ENCODE results near the gene INSIG2. TPM values are rescaled to one million over a fixed set of nuclear protein-coding genes. Genes with fewer than 3 reads are reported as not detected.
"Not testable (repeated sequence)": the region's sequence is repeated elsewhere in the genome, so short reads cannot be mapped to it uniquely, and the experiment has no call there.

Gene INSIG2
- total RNA-seq, 1 donor from 2014 or later: 64.2 TPM

DNA sequence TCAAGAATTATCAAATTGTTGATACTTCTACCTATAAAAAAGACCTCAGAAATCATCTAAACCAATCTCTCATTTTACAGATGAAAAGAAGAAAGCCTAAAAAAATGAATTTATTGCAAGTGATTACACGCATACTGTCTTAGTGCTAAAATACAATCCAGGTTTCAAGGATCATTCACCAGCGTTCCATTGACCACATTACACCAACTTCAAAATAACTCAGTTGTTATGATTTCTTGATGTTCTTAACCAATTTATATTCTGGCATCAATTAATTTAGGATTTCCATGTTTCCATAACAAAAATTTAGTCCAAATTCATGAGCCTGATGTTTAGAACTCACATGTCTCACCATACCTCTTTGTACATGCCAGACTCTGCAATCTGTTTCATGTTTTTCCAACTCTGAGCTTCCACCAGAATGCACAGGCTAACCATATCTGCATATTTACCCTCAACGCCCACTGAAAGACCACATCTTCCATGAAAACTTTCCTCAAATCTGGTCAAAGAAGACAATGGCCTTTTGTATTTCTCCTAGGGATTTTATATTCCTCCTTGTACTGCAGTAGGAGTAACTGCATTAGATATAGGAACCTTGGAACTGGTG, 2.1 kb upstream of the INSIG2 start:
- no peaks in the 10 kb centered on the region for H3K9me3 ChIP-seq
- DNase-seq (ENCODE audit: low spot score in 2 of 2): no peak
- H3K36me3 ChIP-seq: no peaks in the 10 kb centered on the region
- peaks cover 0 to 16% of the 10 kb centered on the region in 2 donors for H3K4me1 ChIP-seq
- intact Hi-C loops (cut with DNase I): loop anchor here (5.0 to 10.0 kb wide), 2 partner anchors 74 to 271 kb away; partner anchors contain the start of genes CCDC93 and DDX18
- no peaks in the 10 kb centered on the region for H3K27me3 ChIP-seq
- H3K4me3 ChIP-seq: no peak overlapping the region
- no peak overlapping the region for H3K27ac ChIP-seq
- TF ChIP-seq, protein P1, sequence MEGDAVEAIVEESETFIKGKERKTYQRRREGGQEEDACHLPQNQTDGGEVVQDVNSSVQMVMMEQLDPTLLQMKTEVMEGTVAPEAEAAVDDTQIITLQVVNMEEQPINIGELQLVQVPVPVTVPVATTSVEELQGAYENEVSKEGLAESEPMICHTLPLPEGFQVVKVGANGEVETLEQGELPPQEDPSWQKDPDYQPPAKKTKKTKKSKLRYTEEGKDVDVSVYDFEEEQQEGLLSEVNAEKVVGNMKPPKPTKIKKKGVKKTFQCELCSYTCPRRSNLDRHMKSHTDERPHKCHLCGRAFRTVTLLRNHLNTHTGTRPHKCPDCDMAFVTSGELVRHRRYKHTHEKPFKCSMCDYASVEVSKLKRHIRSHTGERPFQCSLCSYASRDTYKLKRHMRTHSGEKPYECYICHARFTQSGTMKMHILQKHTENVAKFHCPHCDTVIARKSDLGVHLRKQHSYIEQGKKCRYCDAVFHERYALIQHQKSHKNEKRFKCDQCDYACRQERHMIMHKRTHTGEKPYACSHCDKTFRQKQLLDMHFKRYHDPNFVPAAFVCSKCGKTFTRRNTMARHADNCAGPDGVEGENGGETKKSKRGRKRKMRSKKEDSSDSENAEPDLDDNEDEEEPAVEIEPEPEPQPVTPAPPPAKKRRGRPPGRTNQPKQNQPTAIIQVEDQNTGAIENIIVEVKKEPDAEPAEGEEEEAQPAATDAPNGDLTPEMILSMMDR (IDR thresholded peaks at IDR 0.05): no peak

DNA sequence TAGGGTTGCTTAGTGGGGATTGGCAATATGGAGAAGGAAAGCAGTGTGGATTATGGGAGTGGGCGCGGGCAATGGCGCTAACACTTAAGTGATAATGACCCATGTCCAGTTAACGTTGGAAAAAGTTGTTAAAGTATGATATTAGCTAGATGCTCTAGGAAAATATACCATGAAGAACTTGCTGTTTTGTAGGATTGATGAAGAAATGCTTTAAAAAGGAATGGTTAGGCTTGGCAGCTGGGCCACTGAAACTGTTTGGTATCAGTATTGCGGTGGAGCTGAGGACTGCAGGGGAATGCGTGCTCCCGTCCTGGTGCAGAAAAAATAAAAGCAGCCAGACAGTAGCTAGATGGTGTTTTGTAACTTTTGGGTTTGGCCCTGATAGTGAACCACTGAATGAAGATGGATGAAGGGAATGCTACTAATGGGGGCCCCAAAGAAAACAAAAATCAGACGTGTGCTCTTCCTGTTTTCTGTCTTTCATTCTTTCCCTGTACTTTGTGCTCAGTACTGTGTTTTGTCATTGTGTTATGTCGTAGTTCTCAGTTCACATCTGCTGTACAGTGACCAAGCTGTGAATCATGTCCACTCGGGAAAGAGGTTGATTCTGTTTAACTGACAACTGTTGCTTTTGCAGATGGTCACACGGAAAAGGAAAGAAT, 999 bp downstream of the INSIG2 start:
- Histone ChIP-seq H3K4me1 (peaks cover 0 to 23% of the 10 kb centered on the region in 2 donors), H3K36me3 (no peaks in the 10 kb centered on the region), H3K27ac (peak overlapping the region; percentile 48 to 69), H3K4me3 (peak overlapping the region; percentile 79 to 90), H3K9me3 (no peaks in the 10 kb centered on the region), H3K27me3 (no peaks in the 10 kb centered on the region)
- no peak for DNase-seq (ENCODE audit: low spot score in 2 of 2)
- TF ChIP-seq, protein P1 (IDR thresholded peaks at IDR 0.05): peak in 1 of 3 experiments; percentile 24
- intact Hi-C loops (cut with DNase I): loop anchor here (2.0 to 10.0 kb wide), 3 partner anchors 77 to 1278 kb away; partner anchors contain the start of genes C2orf76, CCDC93, DBI and DDX18

DNA sequence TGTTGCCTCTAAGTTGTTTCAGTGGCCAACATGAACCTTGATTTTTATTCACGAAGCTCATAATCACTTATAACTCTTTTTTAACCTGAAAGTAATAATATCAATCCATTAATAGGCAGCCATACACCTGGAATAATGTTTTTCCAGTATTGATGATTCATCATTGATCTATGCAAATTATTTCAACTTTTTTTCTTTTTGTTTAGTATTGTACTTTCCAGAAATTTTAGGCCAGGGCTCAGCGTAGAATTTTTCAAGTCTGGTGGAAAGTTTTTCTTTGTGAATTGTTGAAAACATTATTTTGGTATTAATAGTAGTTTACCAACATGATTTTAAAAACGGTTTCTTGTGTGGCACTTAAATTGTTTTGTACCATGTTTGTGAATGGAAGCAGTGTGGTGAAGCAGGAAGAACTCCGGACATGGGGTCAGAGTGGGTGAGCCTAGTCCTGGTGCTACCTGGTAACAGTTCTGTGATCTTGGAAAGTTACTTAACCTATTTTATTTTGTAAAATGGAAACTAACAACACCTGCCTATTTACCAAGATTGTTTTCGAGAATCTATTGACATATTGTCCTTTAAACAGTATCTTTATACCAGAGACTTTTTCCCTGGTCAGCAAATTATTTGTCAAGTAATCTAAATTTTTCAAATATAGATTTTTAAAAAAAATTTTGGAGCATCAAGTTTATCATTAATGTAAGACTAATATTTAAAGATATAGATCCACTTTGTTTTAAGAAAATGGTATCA, 2.3 kb downstream of the INSIG2 start:
- H3K36me3 ChIP-seq: no peaks in the 10 kb centered on the region
- no peak overlapping the region for H3K27ac ChIP-seq
- H3K4me1 ChIP-seq: peaks cover 0 to 23% of the 10 kb centered on the region in 2 donors
- TF ChIP-seq, protein P1 (IDR thresholded peaks at IDR 0.05): no peak
- no peaks in the 10 kb centered on the region for H3K27me3 ChIP-seq
- intact Hi-C loops (cut with DNase I): no loop called here
- no peak for DNase-seq (ENCODE audit: low spot score in 2 of 2)
- peak overlapping the region in 1 of 2 donors; percentile 79 for H3K4me3 ChIP-seq
- H3K9me3 ChIP-seq: no peaks in the 10 kb centered on the region

DNA sequence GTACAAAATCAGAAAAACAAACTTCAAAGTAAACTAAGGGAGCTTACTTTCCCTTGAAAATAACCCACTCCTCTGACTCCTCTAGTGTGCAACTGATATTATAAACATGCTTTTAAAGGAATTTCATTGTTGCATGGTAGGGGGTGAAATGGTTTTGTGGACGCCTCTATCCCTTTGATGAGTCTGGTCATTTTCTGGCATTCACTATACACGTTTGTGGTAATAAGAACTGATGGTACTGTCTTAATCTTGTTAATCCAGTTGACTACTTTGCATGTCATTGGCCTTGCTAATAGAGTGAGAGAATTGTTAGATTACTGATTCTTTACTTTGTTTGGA, 2.8 kb downstream of the INSIG2 start:
- intact Hi-C loops (cut with DNase I): no loop called here
- H3K4me1 ChIP-seq: peaks cover 0 to 26% of the 10 kb centered on the region in 2 donors
- no peaks in the 10 kb centered on the region for H3K27me3 ChIP-seq
- DNase-seq (ENCODE audit: low spot score in 2 of 2): no peak
- H3K36me3 ChIP-seq: no peaks in the 10 kb centered on the region
- H3K9me3 ChIP-seq: no peaks in the 10 kb centered on the region
- no peak overlapping the region for H3K27ac ChIP-seq
- TF ChIP-seq, protein P1 (IDR thresholded peaks at IDR 0.05): no peak
- H3K4me3 ChIP-seq: no peak overlapping the region

DNA sequence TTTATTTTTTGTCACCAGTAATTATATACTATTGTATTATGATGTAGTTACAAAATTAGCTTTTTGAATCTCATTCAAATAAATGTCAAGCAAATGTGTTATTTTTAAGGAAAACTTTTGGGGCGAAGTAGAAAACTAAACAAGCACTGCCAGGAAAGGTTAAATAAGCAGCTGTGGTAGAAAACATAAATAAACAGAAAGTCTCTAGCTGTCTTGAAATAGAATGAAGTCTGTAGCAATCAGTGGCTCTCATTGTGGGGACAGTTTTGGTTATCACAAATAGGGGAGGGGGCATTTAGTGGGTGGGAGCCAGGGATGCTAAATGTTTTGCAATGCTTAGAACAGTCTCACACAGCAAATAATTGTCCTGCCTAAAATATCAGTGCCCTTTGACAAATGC, 3.4 kb downstream of the INSIG2 start:
- no peak overlapping the region for H3K4me3 ChIP-seq
- H3K4me1 ChIP-seq: peaks cover 0 to 26% of the 10 kb centered on the region in 2 donors
- TF ChIP-seq, protein P1 (IDR thresholded peaks at IDR 0.05): no peak
- no peaks in the 10 kb centered on the region for H3K27me3 ChIP-seq
- no peak for DNase-seq (ENCODE audit: low spot score in 2 of 2)
- intact Hi-C loops (cut with DNase I): no loop called here
- peaks cover 0 to 4% of the 10 kb centered on the region in 2 donors for H3K36me3 ChIP-seq
- no peaks in the 10 kb centered on the region for H3K9me3 ChIP-seq
- H3K27ac ChIP-seq: no peak overlapping the region

DNA sequence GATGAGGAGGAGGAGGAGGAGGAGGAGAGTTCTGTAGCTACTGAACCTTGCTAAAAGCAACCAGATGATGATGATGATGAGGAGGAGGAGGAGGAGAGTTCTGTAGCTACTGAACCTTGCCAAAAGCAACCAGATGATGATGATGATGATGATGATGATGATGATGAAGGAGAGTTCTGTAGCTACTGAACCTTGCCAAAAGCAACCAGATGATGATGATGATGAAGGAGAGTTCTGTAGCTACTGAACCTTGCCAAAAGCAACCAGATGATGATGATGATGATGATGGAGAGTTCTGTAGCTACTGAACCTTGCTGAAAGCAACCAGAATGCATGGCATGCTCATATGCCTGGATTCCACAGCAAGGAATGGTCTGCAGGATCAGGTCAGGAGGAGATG, 5.8 kb downstream of the INSIG2 start:
- H3K27ac ChIP-seq; H3K9me3 ChIP-seq; intact Hi-C loops (cut with DNase I); H3K27me3 ChIP-seq; DNase-seq (ENCODE audit: low spot score in 2 of 2); H3K4me3 ChIP-seq: not testable (repeated sequence)
- Histone ChIP-seq H3K36me3 (peaks cover 0 to 13% of the 10 kb centered on the region in 2 donors), H3K4me1 (peaks cover 0 to 21% of the 10 kb centered on the region in 2 donors)

Data from ascending aorta (tissue), 2 donors.